HCT116 (cell line): ENCODE results near the gene MMADHC. TPM values are rescaled to one million over a fixed set of nuclear protein-coding genes. Genes with fewer than 3 reads are reported as not detected.

ENCODE experiments used
- ATAC-seq: fragments of 200-7000 bp; cut with Tn5 transposase; 2 replicates; pipeline ENCODE4 v1.9.1; 2020; ENCODE audit warnings: mild to moderate bottlenecking, moderate library complexity
- BruUV-seq: library from RNA; stranded (reverse); fragments of 400-500 nt; replicated peaks from 2 replicates; lab custom pipeline; 2021; lab: Mats Ljungman, UMichigan
- CTCF ChIA-PET: fragments of 300-600 bp; sonication (Branson Sonifier 250); formaldehyde crosslinking; loops from one replicate; lab custom pipeline; 2021; ENCODE audit warnings: antibody characterized with exemption; lab: Charles Lee
- POLR2A ChIA-PET: fragments of 300-600, 350-600 bp; sonication (Branson Sonifier 250); formaldehyde crosslinking; loops from one replicate; lab custom pipeline; 2021; ENCODE audit warnings: antibody characterized with exemption; lab: Charles Lee
- RAD21 ChIA-PET, 2 experiments: fragments of 300-600 bp; sonication (Branson Sonifier 250); formaldehyde crosslinking; loops; one replicate each; lab custom pipeline; 2023; ENCODE audit warnings: low total read pairs in 2 of 2; ENCODE audit not compliant: uncharacterized antibody in 2 of 2, unreplicated experiment in 2 of 2, low non-redundant PET in 1 of 2; lab: Charles Lee
- DNase-seq: peaks from one replicate; pipeline ENCODE4 v3.0.0-alpha.2; 2010; ENCODE audit warnings: low read depth, low spot score
- H2AFZ ChIP-seq: fragments of 200-600 bp; shearing (Covaris generic), sonication (generic); 2 replicates; pipeline ENCODE4 v1.6.1; 2017; ENCODE audit warnings: low read depth, mixed run types, mixed read lengths, antibody characterized with exemption, low read length; ENCODE audit not compliant: poor library complexity, severe bottlenecking
- H3K27ac ChIP-seq: 2 replicates; pipeline ENCODE4 v1.5.1; 2012; ENCODE audit warnings: low read depth, low read length
- H3K27me3 ChIP-seq: fragments of 200-600 bp; sonication (generic); 2 replicates; pipeline ENCODE4 v1.6.1; 2016; ENCODE audit warnings: mixed run types, low read length, mixed read lengths; ENCODE audit not compliant: insufficient read depth
- H3K36me3 ChIP-seq, 2 experiments: fragments of 200-500 bp in 1 of 2; fragments of 200-600 bp in 1 of 2; sonication (Bioruptor generic) in 1 of 2; sonication (generic) in 1 of 2; 2 replicates each; pipeline versions ENCODE4 v1.5.1 to v1.6.1; 2014 to 2016; ENCODE audit warnings: low read length in 2 of 2, inconsistent platforms in 1 of 2, mixed read lengths in 1 of 2, mixed run types in 1 of 2; ENCODE audit not compliant: insufficient read depth in 2 of 2, control insufficient read depth in 1 of 2
- H3K4me1 ChIP-seq, 2 experiments: fragments of 200-600 bp in 1 of 2; sonication (generic) in 1 of 2; 2 replicates each; pipeline versions ENCODE4 v1.5.1 to v1.6.1; 2012 to 2017; ENCODE audit warnings: low read length in 2 of 2, inconsistent platforms in 1 of 2, mild to moderate bottlenecking in 1 of 2, mixed read lengths in 1 of 2, mixed run types in 1 of 2, moderate library complexity in 1 of 2; ENCODE audit not compliant: insufficient read depth in 2 of 2, control insufficient read depth in 1 of 2
- H3K4me2 ChIP-seq: fragments of 200-600 bp; sonication (generic); 2 replicates; pipeline ENCODE4 v1.6.1; 2017; ENCODE audit warnings: mixed run types, low read length, mixed read lengths
- H3K4me3 ChIP-seq, 2 experiments: fragments of 200-600 bp in 1 of 2; sonication (generic) in 1 of 2; replicated peaks in 1 of 2; 2 replicates each; pipeline ENCODE4 v1.5.1; 2011 to 2016; ENCODE audit warnings: low read length in 2 of 2, control low read depth in 1 of 2, low read depth in 1 of 2, mild to moderate bottlenecking in 1 of 2, mixed read lengths in 1 of 2, mixed run types in 1 of 2
- H3K79me2 ChIP-seq: fragments of 200-600 bp; sonication (generic); 2 replicates; pipeline ENCODE4 v1.6.1; 2017; ENCODE audit warnings: mild to moderate bottlenecking, mixed run types, low read length, moderate library complexity, mixed read lengths; ENCODE audit not compliant: insufficient read depth
- H3K9ac ChIP-seq: fragments of 200-600 bp; sonication (generic); 2 replicates; pipeline ENCODE4 v1.6.1; 2016; ENCODE audit warnings: low read length, mixed read lengths
- H3K9me2 ChIP-seq: fragments of 200-600 bp; sonication (generic), shearing (Covaris generic); 2 replicates; pipeline ENCODE4 v1.6.1; 2017; ENCODE audit warnings: mixed run types, mild to moderate bottlenecking, moderate library complexity; ENCODE audit not compliant: insufficient read depth
- H3K9me3 ChIP-seq, 2 experiments: fragments of 200-500 bp in 1 of 2; fragments of 200-600 bp in 1 of 2; sonication (Bioruptor generic) in 1 of 2; sonication (generic) in 1 of 2; 2 replicates each; pipeline ENCODE4 v1.6.1; 2014 to 2017; ENCODE audit warnings: low read length in 2 of 2, mixed read lengths in 2 of 2, inconsistent platforms in 1 of 2, low read depth in 1 of 2, mild to moderate bottlenecking in 1 of 2, mixed run types in 1 of 2, moderate library complexity in 1 of 2; ENCODE audit not compliant: control insufficient read depth in 1 of 2, insufficient read depth in 1 of 2
- H4K20me1 ChIP-seq: fragments of 200-600 bp; sonication (generic), shearing (Covaris generic); 2 replicates; pipeline ENCODE4 v1.6.1; 2017; ENCODE audit warnings: mixed run types, mild to moderate bottlenecking, moderate library complexity; ENCODE audit not compliant: insufficient read depth
- CBX3 ChIP-seq: IDR thresholded peaks from 2 replicates; pipeline ENCODE4 v1.6.1; 2012; ENCODE audit warnings: low read depth
- CEBPB ChIP-seq: IDR thresholded peaks from 2 replicates; pipeline ENCODE4 v1.6.1; 2012; ENCODE audit warnings: low read depth
- EGR1 ChIP-seq: IDR thresholded peaks from 2 replicates; pipeline ENCODE4 v1.6.1; 2012; ENCODE audit warnings: low read depth
- ELF1 ChIP-seq: IDR thresholded peaks from 2 replicates; pipeline ENCODE4 v1.6.1; 2012; ENCODE audit warnings: low read depth, borderline replicate concordance
- EZH2 ChIP-seq: fragments of 200-600 bp; sonication (generic); IDR thresholded peaks from 2 replicates; pipeline ENCODE4 v1.6.1; 2017; ENCODE audit warnings: antibody characterized with exemption, mixed run types
- EZH2phosphoT487 ChIP-seq: fragments of 200-600 bp; IDR thresholded peaks from 2 replicates; pipeline ENCODE4 v1.6.1; 2018; ENCODE audit warnings: antibody characterized with exemption, borderline replicate concordance
- FOSL1 ChIP-seq: IDR thresholded peaks from 2 replicates; pipeline ENCODE4 v1.6.1; 2012; ENCODE audit warnings: low read depth
- JUND ChIP-seq: IDR thresholded peaks from 2 replicates; pipeline ENCODE4 v1.6.1; 2012
- MAX ChIP-seq: IDR thresholded peaks from 2 replicates; pipeline ENCODE4 v1.6.1; 2012
- POLR2A ChIP-seq: IDR thresholded peaks from 2 replicates; pipeline ENCODE4 v1.7.0; 2011; ENCODE audit warnings: borderline replicate concordance; ENCODE audit not compliant: insufficient read depth, insufficient read length; ENCODE audit errors: extremely low read depth
- POLR2AphosphoS5 ChIP-seq: IDR thresholded peaks from 2 replicates; pipeline ENCODE4 v1.6.1; 2011; ENCODE audit warnings: mild to moderate bottlenecking, low read depth, low read length, moderate library complexity
- RAD21 ChIP-seq: IDR thresholded peaks from 2 replicates; pipeline ENCODE4 v1.6.1; 2012; ENCODE audit warnings: low read depth, mild to moderate bottlenecking
- SP1 ChIP-seq: IDR thresholded peaks from 2 replicates; pipeline ENCODE4 v1.6.1; 2012; ENCODE audit warnings: low read depth
- SRF ChIP-seq: IDR thresholded peaks from 2 replicates; pipeline ENCODE4 v1.6.1; 2012; ENCODE audit warnings: low read depth
- TCF7L2 ChIP-seq: IDR thresholded peaks from 2 replicates; pipeline ENCODE4 v1.7.0; 2011; ENCODE audit warnings: borderline replicate concordance, inconsistent platforms; ENCODE audit not compliant: insufficient read depth, insufficient read length; ENCODE audit errors: extremely low read depth
- ZFX ChIP-seq: fragments of 450-650 bp; IDR thresholded peaks from 2 replicates; pipeline ENCODE4 v1.6.1; 2017
- ZNF274 ChIP-seq: fragments of 200-500 bp; sonication (Bioruptor generic); IDR thresholded peaks from 2 replicates; pipeline ENCODE4 v1.6.1; 2014; ENCODE audit warnings: mild to moderate bottlenecking, low read depth, low read length, inconsistent platforms
- intact Hi-C: fragments of 100-400 bp; cut with micrococcal nuclease; formaldehyde crosslinking; loops from 2 replicates; pipeline ENCODE4 v1.10.0; 2022
- total RNA-seq: library from RNA; stranded (reverse); gene quantifications from one replicate; pipeline ENCODE4 v1.2.1, GENCODE V29; 2021; ENCODE audit not compliant: unreplicated experiment
- TF ChIP-seq, protein P1 (sequence below): IDR thresholded peaks from 2 replicates; pipeline ENCODE4 v1.6.1; 2011; ENCODE audit warnings: mild to moderate bottlenecking, low read length, moderate library complexity; ENCODE audit not compliant: insufficient replicate concordance; ENCODE audit errors: extremely low read depth
- TF ChIP-seq, protein P2 (sequence below): IDR thresholded peaks from 2 replicates; pipeline ENCODE4 v1.6.1; 2012

The MMADHC gene
- total RNA-seq, 1 experiment from 2014 or later, result 135 TPM

DNA sequence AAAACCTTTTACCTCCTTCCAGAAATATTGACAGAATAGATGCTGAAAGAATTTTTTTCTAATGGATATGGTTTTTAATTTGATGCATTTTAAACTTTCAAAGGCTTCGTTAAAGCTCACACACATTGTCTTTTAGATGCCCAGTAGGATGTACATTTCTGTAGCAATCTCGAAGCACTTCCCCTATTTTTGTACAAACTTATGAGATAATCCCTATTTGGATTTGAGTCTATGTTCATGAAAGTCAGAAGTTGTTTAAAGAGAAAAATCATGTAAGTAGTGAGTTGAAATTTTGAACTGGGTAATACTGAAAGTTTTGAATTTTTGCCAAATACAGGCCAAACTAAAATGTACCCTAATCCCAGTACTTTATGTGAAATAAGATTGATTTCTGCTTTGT is 38.1 kb upstream of the MMADHC start:
- ChIA-PET POLR2A (no interaction called here), RAD21 (no interaction called here), CTCF (no interaction called here)
- Histone ChIP-seq H3K9me2 (no peaks in the 10 kb centered on the region), H3K4me3 (no peak overlapping the region), H3K4me1 (no peaks in the 10 kb centered on the region), H2AFZ (no peak overlapping the region), H3K79me2 (no peaks in the 10 kb centered on the region), H3K27me3 (no peaks in the 10 kb centered on the region), H3K9me3 (no peaks in the 10 kb centered on the region), H3K27ac (no peak overlapping the region), H3K9ac (no peak overlapping the region), H3K4me2 (no peak overlapping the region), H4K20me1 (no peaks in the 10 kb centered on the region), H3K36me3 (no peaks in the 10 kb centered on the region)
- no peak for ATAC-seq
- intact Hi-C loops, result no loop called here
- no peak for DNase-seq
- no TSS peak for BruUV-seq
- TF ChIP-seq CEBPB, result no peak
- TF ChIP-seq EGR1, result no peak
- TF ChIP-seq JUND, result no peak
- no peak for TF ChIP-seq TCF7L2
- TF ChIP-seq SRF, result no peak
- TF ChIP-seq POLR2AphosphoS5, result no peak
- no peak for TF ChIP-seq ELF1
- no peak for TF ChIP-seq FOSL1
- TF ChIP-seq RAD21, result no peak
- TF ChIP-seq ZNF274, result no peak
- no peak for TF ChIP-seq EZH2

- H3K9me3 ChIP-seq, result no peaks in the 10 kb centered on the region
- no TSS peak for BruUV-seq
- no peaks in the 10 kb centered on the region for H3K27me3 ChIP-seq
- H2AFZ ChIP-seq, result no peak overlapping the region
- H3K9ac ChIP-seq, result no peak overlapping the region
- intact Hi-C loops, result no loop called here
- no peak for ATAC-seq
- no peaks in the 10 kb centered on the region for H3K4me1 ChIP-seq
- H3K27ac ChIP-seq, result no peak overlapping the region
- RAD21 ChIA-PET, result interaction anchor here in 1 of 2 experiments (0.6 kb wide), 1 partner anchor 515 kb away, joined by 3 read pairs; no protein-coding TSS in a partner anchor
- no peaks in the 10 kb centered on the region for H3K9me2 ChIP-seq
- H3K79me2 ChIP-seq, result no peaks in the 10 kb centered on the region
- POLR2A ChIA-PET, result no interaction called here
- no peaks in the 10 kb centered on the region for H3K36me3 ChIP-seq
- H3K4me3 ChIP-seq, result no peak overlapping the region
- TF ChIP-seq SP1 (no peak), ZFX (no peak), JUND (no peak), SRF (no peak), ELF1 (no peak), CEBPB (no peak), TCF7L2 (no peak), CBX3 (no peak), EZH2phosphoT487 (no peak), FOSL1 (no peak), MAX (no peak), ZNF274 (no peak), POLR2A (no peak), EGR1 (no peak), POLR2AphosphoS5 (no peak), RAD21 (no peak)
- TF ChIP-seq, protein P1, sequence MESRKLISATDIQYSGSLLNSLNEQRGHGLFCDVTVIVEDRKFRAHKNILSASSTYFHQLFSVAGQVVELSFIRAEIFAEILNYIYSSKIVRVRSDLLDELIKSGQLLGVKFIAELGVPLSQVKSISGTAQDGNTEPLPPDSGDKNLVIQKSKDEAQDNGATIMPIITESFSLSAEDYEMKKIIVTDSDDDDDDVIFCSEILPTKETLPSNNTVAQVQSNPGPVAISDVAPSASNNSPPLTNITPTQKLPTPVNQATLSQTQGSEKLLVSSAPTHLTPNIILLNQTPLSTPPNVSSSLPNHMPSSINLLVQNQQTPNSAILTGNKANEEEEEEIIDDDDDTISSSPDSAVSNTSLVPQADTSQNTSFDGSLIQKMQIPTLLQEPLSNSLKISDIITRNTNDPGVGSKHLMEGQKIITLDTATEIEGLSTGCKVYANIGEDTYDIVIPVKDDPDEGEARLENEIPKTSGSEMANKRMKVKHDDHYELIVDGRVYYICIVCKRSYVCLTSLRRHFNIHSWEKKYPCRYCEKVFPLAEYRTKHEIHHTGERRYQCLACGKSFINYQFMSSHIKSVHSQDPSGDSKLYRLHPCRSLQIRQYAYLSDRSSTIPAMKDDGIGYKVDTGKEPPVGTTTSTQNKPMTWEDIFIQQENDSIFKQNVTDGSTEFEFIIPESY, result no peak
- TF ChIP-seq, protein P2, sequence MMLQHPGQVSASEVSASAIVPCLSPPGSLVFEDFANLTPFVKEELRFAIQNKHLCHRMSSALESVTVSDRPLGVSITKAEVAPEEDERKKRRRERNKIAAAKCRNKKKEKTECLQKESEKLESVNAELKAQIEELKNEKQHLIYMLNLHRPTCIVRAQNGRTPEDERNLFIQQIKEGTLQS, result no peak
- DNase-seq, result no peak
- CTCF ChIA-PET, result no interaction called here
- no peak overlapping the region for H3K4me2 ChIP-seq
- H4K20me1 ChIP-seq, result no peaks in the 10 kb centered on the region
Observed at GRCh38 chr2:149625271-149625670, 37.7 kb upstream of the MMADHC start.
